CD4-positive, alpha-beta T cell treated with Interleukin-2 at 100 ng/mL for 4 hours (primary cell): ENCODE results near the gene PEA15.

Experiments
- DNase-seq: peaks from one replicate; pipeline ENCODE4 v3.0.0-alpha.2; 2020; ENCODE audit warnings: low spot score

The PEA15 gene

GRCh38 chr1:160208557-160209320, 3.6 kb downstream of the PEA15 start:
- DNase-seq: no peak

GRCh38 chr1:160209321-160210046, 4.3 kb downstream of the PEA15 start:
- no peak for DNase-seq

- no peak for DNase-seq
Measured at GRCh38 chr1:160210561-160210960, 5.4 kb downstream of the PEA15 start.

GRCh38 chr1:160211046-160211790, 6.0 kb downstream of the PEA15 start:
- DNase-seq: no peak

GRCh38 chr1:160214481-160215140, 9.4 kb downstream of the PEA15 start:
- no peak for DNase-seq

GRCh38 chr1:160216301-160216700, 11.1 kb downstream of the PEA15 start:
- no peak for DNase-seq

GRCh38 chr1:160217481-160218051, 12.4 kb downstream of the PEA15 start:
- no peak for DNase-seq

- DNase-seq: no peak
Measured at GRCh38 chr1:160219062-160219929, 14.1 kb downstream of the PEA15 start.

GRCh38 chr1:160220301-160220700, 15.1 kb downstream of the PEA15 start:
- DNase-seq: no peak

- DNase-seq: no peak
Measured at GRCh38 chr1:160221089-160221488, 15.9 kb downstream of the PEA15 start.

GRCh38 chr1:160222546-160222945, 17.4 kb downstream of the PEA15 start:
- no peak for DNase-seq

- no peak for DNase-seq
Measured at GRCh38 chr1:160224606-160225005, 19.4 kb downstream of the PEA15 start.

GRCh38 chr1:160225345-160225744, 20.2 kb downstream of the PEA15 start:
- DNase-seq: no peak

GRCh38 chr1:160226623-160227022, 21.4 kb downstream of the PEA15 start:
- DNase-seq: no peak

GRCh38 chr1:160227034-160227433, 21.9 kb downstream of the PEA15 start:
- no peak for DNase-seq

- no peak for DNase-seq
Measured at GRCh38 chr1:160227561-160227960, 22.4 kb downstream of the PEA15 start.

GRCh38 chr1:160228431-160228830, 23.2 kb downstream of the PEA15 start:
- no peak for DNase-seq

GRCh38 chr1:160232911-160233310, 27.7 kb downstream of the PEA15 start:
- no peak for DNase-seq

GRCh38 chr1:160236806-160237205, 31.6 kb downstream of the PEA15 start:
- DNase-seq: no peak

- DNase-seq: no peak
Measured at GRCh38 chr1:160237558-160237957, 32.4 kb downstream of the PEA15 start.

GRCh38 chr1:160238408-160238807, 33.2 kb downstream of the PEA15 start:
- no peak for DNase-seq
